Measurements from ENCODE around the gene FRMD4B. TPM values are rescaled to one million over a fixed set of nuclear protein-coding genes. Genes with fewer than 3 reads are reported as not detected.
"Not testable (repeated sequence)": the region's sequence is repeated elsewhere in the genome, so short reads cannot be mapped to it uniquely, and the experiment has no call there.

FRMD4B gene
- total RNA-seq, 1 donor from 2014 or later, result 17.3 TPM

DNA sequence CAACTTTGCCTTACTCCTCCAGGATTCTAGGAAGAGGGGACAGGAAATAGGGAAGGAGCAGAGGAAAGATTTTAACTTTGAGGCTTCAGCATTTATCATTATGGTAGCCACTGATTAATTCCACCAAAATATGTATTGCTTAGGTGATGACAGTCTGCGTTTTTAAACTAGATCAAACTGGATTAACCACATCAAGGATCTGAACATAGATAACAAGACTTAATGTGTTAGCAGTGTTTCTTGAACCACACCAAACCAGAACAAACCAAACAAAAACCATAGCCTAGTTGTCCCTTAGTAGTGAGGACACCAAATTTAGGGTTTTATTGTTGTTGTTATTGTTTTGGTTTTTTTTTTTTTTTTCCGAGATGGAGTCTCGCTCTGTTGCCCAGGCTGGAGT, 150.0 kb downstream of the FRMD4B start:
- Histone ChIP-seq H3K27me3 (no peaks in the 10 kb centered on the region), H3K4me3 (no peak overlapping the region), H2AFZ (replicated peaks) (no peak overlapping the region), H3K27ac (no peak overlapping the region), H3K9me3 (ENCODE audit: low read depth) (no peaks in the 10 kb centered on the region), H4K20me1 (ENCODE audit: low read depth) (no peaks in the 10 kb centered on the region), H3F3A (ENCODE audit: low read depth) (peaks cover 8% of the 10 kb centered on the region), H3K4me1 (peaks cover 21% of the 10 kb centered on the region), H3K36me3 (no peaks in the 10 kb centered on the region), H3K79me2 (ENCODE audit: low read depth) (no peaks in the 10 kb centered on the region), H3K9ac (no peak overlapping the region), H3K4me2 (no peak overlapping the region)
- no peak overlapping the region for H3K27ac Mint-ChIP-seq
- H3K4me1 Mint-ChIP-seq, result peaks cover 25% of the 10 kb centered on the region
- no peak for DNase-seq (ENCODE audit: low spot score)
- H3K36me3 Mint-ChIP-seq, result no peaks in the 10 kb centered on the region
- H3K4me3 Mint-ChIP-seq, result no peak overlapping the region
- no peaks in the 10 kb centered on the region for H3K27me3 Mint-ChIP-seq (ENCODE audit: insufficient read depth, low read depth)
- TF ChIP-seq EZH2phosphoT487 (IDR thresholded peaks at IDR 0.05) (no peak), EZH2 (IDR thresholded peaks at IDR 0.05) (no peak)
- TF ChIP-seq, protein P1, sequence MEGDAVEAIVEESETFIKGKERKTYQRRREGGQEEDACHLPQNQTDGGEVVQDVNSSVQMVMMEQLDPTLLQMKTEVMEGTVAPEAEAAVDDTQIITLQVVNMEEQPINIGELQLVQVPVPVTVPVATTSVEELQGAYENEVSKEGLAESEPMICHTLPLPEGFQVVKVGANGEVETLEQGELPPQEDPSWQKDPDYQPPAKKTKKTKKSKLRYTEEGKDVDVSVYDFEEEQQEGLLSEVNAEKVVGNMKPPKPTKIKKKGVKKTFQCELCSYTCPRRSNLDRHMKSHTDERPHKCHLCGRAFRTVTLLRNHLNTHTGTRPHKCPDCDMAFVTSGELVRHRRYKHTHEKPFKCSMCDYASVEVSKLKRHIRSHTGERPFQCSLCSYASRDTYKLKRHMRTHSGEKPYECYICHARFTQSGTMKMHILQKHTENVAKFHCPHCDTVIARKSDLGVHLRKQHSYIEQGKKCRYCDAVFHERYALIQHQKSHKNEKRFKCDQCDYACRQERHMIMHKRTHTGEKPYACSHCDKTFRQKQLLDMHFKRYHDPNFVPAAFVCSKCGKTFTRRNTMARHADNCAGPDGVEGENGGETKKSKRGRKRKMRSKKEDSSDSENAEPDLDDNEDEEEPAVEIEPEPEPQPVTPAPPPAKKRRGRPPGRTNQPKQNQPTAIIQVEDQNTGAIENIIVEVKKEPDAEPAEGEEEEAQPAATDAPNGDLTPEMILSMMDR (IDR thresholded peaks at IDR 0.05), result no peak
- no peaks in the 10 kb centered on the region for H3K9me3 Mint-ChIP-seq

DNA sequence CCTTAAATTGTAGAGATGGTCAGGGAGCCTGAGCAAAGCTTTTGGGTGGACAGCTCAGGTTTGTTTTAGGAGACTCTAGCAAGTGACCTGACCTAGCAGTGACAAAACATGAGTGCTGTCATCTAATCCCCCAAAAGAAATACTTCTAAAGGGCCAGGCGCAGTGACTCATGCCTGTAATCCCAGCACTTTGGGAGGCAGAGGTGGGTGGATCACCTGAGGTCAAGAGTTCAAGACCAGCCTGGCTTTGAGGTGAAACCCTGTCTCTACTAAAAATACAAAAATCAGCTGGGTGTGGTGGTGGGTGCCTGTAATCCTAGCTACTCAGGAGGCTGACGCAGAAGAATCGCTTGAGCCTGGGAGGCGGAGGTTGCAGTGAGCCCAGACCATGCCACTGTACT, 150.7 kb downstream of the FRMD4B start:
- H3K9ac ChIP-seq; H3K4me3 ChIP-seq; H3K4me3 Mint-ChIP-seq; H3K27ac ChIP-seq; H3F3A ChIP-seq (ENCODE audit: low read depth); H4K20me1 ChIP-seq (ENCODE audit: low read depth); H3K36me3 ChIP-seq; H3K79me2 ChIP-seq (ENCODE audit: low read depth); H3K4me2 ChIP-seq; DNase-seq (ENCODE audit: low spot score); H3K9me3 ChIP-seq (ENCODE audit: low read depth); H2AFZ ChIP-seq (replicated peaks); H3K27me3 ChIP-seq; H3K9me3 Mint-ChIP-seq; H3K27ac Mint-ChIP-seq; H3K27me3 Mint-ChIP-seq (ENCODE audit: insufficient read depth, low read depth); H3K36me3 Mint-ChIP-seq: not testable (repeated sequence)
- H3K4me1 Mint-ChIP-seq, result peaks cover 21% of the 10 kb centered on the region
- H3K4me1 ChIP-seq, result peaks cover 18% of the 10 kb centered on the region

DNA sequence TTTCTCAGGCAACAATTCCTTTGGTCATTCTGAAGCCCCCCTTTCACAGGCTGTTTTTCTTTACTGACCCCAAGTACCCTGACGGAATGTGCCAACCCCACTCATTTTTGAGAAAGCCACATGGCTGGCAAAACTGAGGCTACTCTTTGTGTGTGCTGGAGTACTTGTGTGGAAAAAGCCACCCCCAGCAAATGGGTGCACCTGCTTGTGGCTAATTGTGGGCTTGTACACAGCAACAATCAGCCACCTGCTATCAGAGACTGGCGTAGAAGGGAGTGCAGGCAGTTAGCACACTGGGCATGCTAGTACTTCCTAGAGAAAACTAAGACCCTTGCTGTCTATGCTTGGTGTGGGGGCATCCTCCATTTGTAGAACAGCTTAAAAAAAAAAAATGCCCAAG, 153.4 kb downstream of the FRMD4B start:
- no peaks in the 10 kb centered on the region for H3K9me3 ChIP-seq (ENCODE audit: low read depth)
- H3K27ac Mint-ChIP-seq, result no peak overlapping the region
- peaks cover 3% of the 10 kb centered on the region for H3K36me3 Mint-ChIP-seq

DNA sequence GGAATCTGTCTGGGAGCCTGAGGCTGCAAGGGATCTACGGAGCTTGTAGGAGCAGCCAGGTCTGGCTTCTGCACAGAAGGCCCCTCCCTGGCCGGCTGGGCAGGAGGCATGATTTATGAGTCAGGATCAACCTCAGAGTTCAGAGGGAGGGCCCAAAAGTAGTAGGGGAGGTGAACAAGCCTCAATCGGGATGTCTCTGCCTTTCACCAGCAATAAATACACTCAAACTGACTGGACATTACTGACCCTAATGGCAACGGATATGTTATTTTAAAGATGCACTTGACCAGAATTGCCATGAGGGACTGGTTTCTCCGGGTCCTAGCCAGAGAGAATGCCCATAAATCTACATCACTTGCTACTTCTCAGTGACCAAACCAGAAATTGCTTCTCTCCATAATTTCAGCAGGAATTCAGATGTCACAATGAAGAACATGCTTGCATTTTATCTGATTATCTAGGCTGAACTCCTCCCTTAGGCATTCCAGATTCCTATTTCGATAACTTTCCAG, 153.9 kb downstream of the FRMD4B start:
- Histone ChIP-seq H3K9me3 (ENCODE audit: low read depth) (no peaks in the 10 kb centered on the region), H3K36me3 (no peaks in the 10 kb centered on the region), H3K79me2 (ENCODE audit: low read depth) (no peaks in the 10 kb centered on the region), H3F3A (ENCODE audit: low read depth) (peaks cover 2% of the 10 kb centered on the region), H4K20me1 (ENCODE audit: low read depth) (no peaks in the 10 kb centered on the region), H3K9ac (no peak overlapping the region), H3K27me3 (no peaks in the 10 kb centered on the region), H3K4me3 (no peak overlapping the region), H3K27ac (no peak overlapping the region), H3K4me1 (peaks cover 4% of the 10 kb centered on the region), H3K4me2 (no peak overlapping the region), H2AFZ (replicated peaks) (no peak overlapping the region)
- Mint-ChIP-seq H3K4me1 (peaks cover 11% of the 10 kb centered on the region), H3K36me3 (peaks cover 3% of the 10 kb centered on the region), H3K27ac (no peak overlapping the region), H3K9me3 (no peaks in the 10 kb centered on the region), H3K27me3 (ENCODE audit: insufficient read depth, low read depth) (no peaks in the 10 kb centered on the region), H3K4me3 (no peak overlapping the region)
- DNase-seq (ENCODE audit: low spot score), result no peak
- no peak for TF ChIP-seq EZH2phosphoT487 (IDR thresholded peaks at IDR 0.05)
- TF ChIP-seq EZH2 (IDR thresholded peaks at IDR 0.05), result no peak
- TF ChIP-seq, protein P1 (IDR thresholded peaks at IDR 0.05), result no peak

More for the DNA sequence above, 153.4 kb downstream of the FRMD4B start:
- Histone ChIP-seq H3K4me1 (peaks cover 8% of the 10 kb centered on the region), H3K27me3 (no peaks in the 10 kb centered on the region), H4K20me1 (ENCODE audit: low read depth) (no peaks in the 10 kb centered on the region), H2AFZ (replicated peaks) (no peak overlapping the region), H3F3A (ENCODE audit: low read depth) (peaks cover 4% of the 10 kb centered on the region), H3K4me3 (no peak overlapping the region), H3K27ac (no peak overlapping the region), H3K36me3 (no peaks in the 10 kb centered on the region), H3K9ac (no peak overlapping the region), H3K4me2 (no peak overlapping the region), H3K79me2 (ENCODE audit: low read depth) (no peaks in the 10 kb centered on the region)
- Mint-ChIP-seq H3K4me3 (no peak overlapping the region), H3K9me3 (no peaks in the 10 kb centered on the region), H3K27me3 (ENCODE audit: insufficient read depth, low read depth) (no peaks in the 10 kb centered on the region), H3K4me1 (peaks cover 16% of the 10 kb centered on the region)
- DNase-seq (ENCODE audit: low spot score), result no peak
- TF ChIP-seq, protein P1 (IDR thresholded peaks at IDR 0.05), result no peak
- no peak for TF ChIP-seq EZH2 (IDR thresholded peaks at IDR 0.05)
- TF ChIP-seq EZH2phosphoT487 (IDR thresholded peaks at IDR 0.05), result no peak

Data from neural progenitor cell (in vitro differentiated cells).